HepG2 (cell line): ENCODE data around the gene ARHGEF39. TPM values are rescaled to one million over a fixed set of nuclear protein-coding genes. Genes with fewer than 3 reads are reported as not detected.

Source experiments
- ATAC-seq: fragments of 200-7000 bp; cut with Tn5 transposase; 3 replicates; pipeline ENCODE4 v1.9.1; 2020; ENCODE audit warnings: mild to moderate bottlenecking, moderate library complexity
- BruUV-seq: library from RNA; stranded (reverse); fragments of 400-500 nt; replicated peaks from 2 replicates; lab custom pipeline; 2021; lab: Mats Ljungman, UMichigan
- CTCF ChIA-PET: fragments of 300-600 bp; formaldehyde crosslinking; extraction: SDS; loops from one replicate; lab custom pipeline; 2021; ENCODE audit warnings: low total read pairs, inconsistent platforms, low intra/inter-chr PET ratio; lab: Yijun Ruan, JAX
- POLR2A ChIA-PET: fragments of 350-600 bp; sonication (Branson Sonifier 250); formaldehyde crosslinking; loops from one replicate; lab custom pipeline; 2020; ENCODE audit warnings: antibody characterized with exemption, inconsistent platforms; lab: Yijun Ruan, JAX
- DNase-seq: peaks from one replicate; pipeline ENCODE4 v3.0.0-alpha.2; 2015; ENCODE audit warnings: low spot score
- FAIRE-seq: peaks from 3 replicates; lab custom pipeline; 2011; peaks lifted over from hg19 to GRCh38; lab: Jason Lieb, UNC
- H2AFZ ChIP-seq: one replicate; pipeline ENCODE4 v1.6.1; 2011; ENCODE audit warnings: low read length, inconsistent platforms
- H3K27ac ChIP-seq: fragments of 300-600 bp; 3 replicates; pipeline ENCODE4 v1.8.0; 2011; ENCODE audit warnings: mixed run types, mild to moderate bottlenecking, mixed read lengths, low read length, inconsistent platforms; ENCODE audit not compliant: insufficient read depth; ENCODE audit errors: extremely low read length
- H3K27me3 ChIP-seq, 2 experiments: fragments of 200-600 bp in 1 of 2; 2 replicates in 1 of 2; 3 replicates in 1 of 2; pipeline versions ENCODE4 v1.6.0 to v1.8.0; 2011; ENCODE audit warnings: low read length in 2 of 2, mild to moderate bottlenecking in 2 of 2, moderate library complexity in 2 of 2, inconsistent platforms in 1 of 2; ENCODE audit not compliant: insufficient read depth in 2 of 2, control insufficient read depth in 1 of 2
- H3K36me3 ChIP-seq, 2 experiments: fragments of 200-600 bp in 1 of 2; replicated peaks in 1 of 2; 2 replicates in 1 of 2; 3 replicates in 1 of 2; pipeline versions ENCODE4 v1.5.1 to v1.8.0; 2011; ENCODE audit warnings: low read length in 2 of 2, inconsistent platforms in 1 of 2; ENCODE audit not compliant: insufficient read depth in 2 of 2, control insufficient read depth in 1 of 2
- H3K4me1 ChIP-seq: 2 replicates; pipeline ENCODE4 v1.5.1; 2012; ENCODE audit warnings: low read length, inconsistent platforms; ENCODE audit not compliant: insufficient read depth
- H3K4me2 ChIP-seq: 2 replicates; pipeline ENCODE4 v1.6.0; 2011; ENCODE audit warnings: low read depth, low read length, inconsistent platforms
- H3K4me3 ChIP-seq, 3 experiments: fragments of 200-600 bp in 1 of 3; sonication (generic), shearing (Covaris generic) in 1 of 3; replicated peaks in 1 of 3; 2 replicates each; pipeline ENCODE4 v1.5.1; 2011 to 2016; ENCODE audit warnings: low read length in 3 of 3, inconsistent platforms in 2 of 3, low read depth in 2 of 3, mild to moderate bottlenecking in 2 of 3, control low read depth in 1 of 3, mixed read lengths in 1 of 3; ENCODE audit not compliant: insufficient read depth in 1 of 3
- H3K79me2 ChIP-seq: one replicate; pipeline ENCODE4 v1.6.1; 2011; ENCODE audit warnings: low read length, inconsistent platforms; ENCODE audit not compliant: insufficient read depth
- H3K9ac ChIP-seq: 2 replicates; pipeline ENCODE4 v1.6.0; 2011; ENCODE audit warnings: mild to moderate bottlenecking, low read depth, low read length, inconsistent platforms; ENCODE audit not compliant: insufficient read depth
- H3K9me3 ChIP-seq: 2 replicates; pipeline ENCODE4 v1.5.1; 2012; ENCODE audit warnings: mild to moderate bottlenecking, low read length
- H4K20me1 ChIP-seq: 2 replicates; pipeline ENCODE4 v1.6.0; 2011; ENCODE audit warnings: inconsistent platforms, mild to moderate bottlenecking, low read length, moderate library complexity; ENCODE audit not compliant: insufficient read depth
- CREBL2 ChIP-seq: sonication (generic); formaldehyde crosslinking; IDR thresholded peaks from 2 replicates; pipeline ENCODE4 v1.8.1; 2023; ENCODE audit warnings: missing genetic modification reagents, mild to moderate bottlenecking, borderline replicate concordance
- HES4 ChIP-seq: sonication (generic); formaldehyde crosslinking; IDR thresholded peaks from 2 replicates; pipeline ENCODE4 v1.9.0; 2021; ENCODE audit warnings: mild to moderate bottlenecking, missing genetic modification reagents, borderline replicate concordance
- RFX3 ChIP-seq: IDR thresholded peaks from 2 replicates; pipeline ENCODE4 v1.6.1; 2016; ENCODE audit warnings: missing biosample characterization, missing genetic modification reagents
- SP2 ChIP-seq: sonication (generic); formaldehyde crosslinking; IDR thresholded peaks from 2 replicates; pipeline ENCODE4 v1.5.1; 2020; ENCODE audit warnings: mild to moderate bottlenecking, missing genetic modification reagents
- SRY ChIP-seq: sonication (generic); formaldehyde crosslinking; IDR thresholded peaks from 2 replicates; pipeline ENCODE4 v1.8.0; 2022; ENCODE audit warnings: mild to moderate bottlenecking, missing genetic modification reagents
- TCF7 ChIP-seq: sonication (generic); IDR thresholded peaks from 2 replicates; pipeline ENCODE4 v1.6.1; 2016; ENCODE audit warnings: antibody characterized with exemption, low read depth
- ZNF276 ChIP-seq: sonication (generic); formaldehyde crosslinking; IDR thresholded peaks from 2 replicates; pipeline ENCODE4 v1.4.0; 2020; ENCODE audit warnings: mild to moderate bottlenecking, low read depth, missing genetic modification reagents
- ZNF607 ChIP-seq: sonication (generic); formaldehyde crosslinking; IDR thresholded peaks from 2 replicates; pipeline ENCODE4 v1.5.1; 2020; ENCODE audit warnings: missing genetic modification reagents, mild to moderate bottlenecking, borderline replicate concordance
- ZNF777 ChIP-seq: sonication (generic); formaldehyde crosslinking; IDR thresholded peaks from 2 replicates; pipeline ENCODE4 v1.4.0; 2020; ENCODE audit warnings: missing genetic modification reagents
- WGBS: methylation state at CpG from one replicate; pipeline ENCODE4 v1.1.6; 2017; ENCODE audit warnings: low lambda C conversion rate; 5-methylcytosine and 5-hydroxymethylcytosine counted together
- in situ Hi-C: cut with HindIII; loops from 2 replicates; pipeline ENCODE4 v1.10.0; 2017; ENCODE audit warnings: low pct_unique_long_range_greater_than_20kb; ENCODE audit not compliant: extremely low pct_ligation_motif_present
- intact Hi-C: fragments of 100-400 bp; cut with micrococcal nuclease; formaldehyde crosslinking; loops from one replicate; pipeline ENCODE4 v1.10.0; 2022; ENCODE audit not compliant: unreplicated experiment
- polyA plus RNA-seq, 8 experiments: library from polyadenylated mRNA; depleted of rRNA in 3 of 8; stranded (reverse) in 7 of 8; unstranded in 1 of 8; fragments of >200 nt; fragmentation: Illumina TruSeq in 4 of 8; extraction: Trizol in 4 of 8; gene quantifications; 2 replicates each; pipeline versions ENCODE4 v1.2.1 to v1.2.3, GENCODE V29; 2011 to 2016; ENCODE audit warnings: low read depth in 4 of 8, missing spikeins in 1 of 8, mixed read lengths in 1 of 8; ENCODE audit not compliant: insufficient read depth in 1 of 8
- total RNA-seq, 5 experiments: library from RNA; depleted of rRNA; stranded (reverse); fragments of >200 nt; fragmentation: Illumina TruSeq; extraction: Trizol; gene quantifications; 2 replicates each; pipeline ENCODE4 v1.2.3, GENCODE V29; 2016; ENCODE audit warnings: low read depth in 1 of 5
- TF ChIP-seq, protein P1 (sequence below): sonication (generic); formaldehyde crosslinking; IDR thresholded peaks from 2 replicates; pipeline ENCODE4 v1.5.0; 2020; ENCODE audit warnings: mild to moderate bottlenecking, missing genetic modification reagents, borderline replicate concordance
- TF ChIP-seq, protein P2 (sequence below): sonication (generic); formaldehyde crosslinking; IDR thresholded peaks from 2 replicates; pipeline ENCODE4 v1.5.1; 2020; ENCODE audit warnings: mild to moderate bottlenecking, moderate library complexity, missing genetic modification reagents

ARHGEF39 gene
- total and polyA plus RNA-seq, 2 of the 13 experiments (the other 11 are each of a cell fraction or from before 2014, with no cell fraction given) = 11.2 to 12.3 TPM

DNA sequence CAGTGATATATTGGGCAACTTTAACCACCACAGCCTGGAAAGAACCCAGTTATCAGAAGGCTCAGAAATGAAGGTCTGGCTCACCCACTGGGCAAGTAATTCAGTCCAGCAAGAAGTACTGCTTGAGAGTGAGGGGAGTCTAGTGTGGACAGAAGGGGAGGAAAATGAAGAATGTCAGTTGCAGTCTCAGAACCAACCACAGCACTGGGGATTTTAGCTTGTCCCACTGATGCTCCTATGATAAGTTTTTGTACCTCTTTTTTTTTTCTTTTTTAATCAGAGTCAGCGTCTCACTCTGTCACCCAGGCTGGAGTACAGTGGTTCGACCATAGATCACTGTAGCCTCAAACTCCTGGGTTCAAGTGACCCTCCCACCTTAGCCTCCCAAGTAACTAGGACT, 37.4 kb downstream of the ARHGEF39 start:
- Histone ChIP-seq H2AFZ (no peak overlapping the region), H3K9me3 (no peaks in the 10 kb centered on the region), H3K4me2 (no peak overlapping the region), H3K36me3 (no peaks in the 10 kb centered on the region), H3K79me2 (no peaks in the 10 kb centered on the region), H3K9ac (no peak overlapping the region), H3K4me1 (no peaks in the 10 kb centered on the region), H3K4me3 (no peak overlapping the region), H3K27me3 (no peaks in the 10 kb centered on the region; a peak in 1 of 5 replicates), H3K27ac (no peak overlapping the region), H4K20me1 (no peaks in the 10 kb centered on the region)
- ChIA-PET POLR2A (no interaction called here), CTCF (no interaction called here)
- FAIRE-seq (no peak), ATAC-seq (no peak), DNase-seq (no peak)
- no TSS peak for BruUV-seq
- intact Hi-C loops = no loop called here
- WGBS = 0% methylated on average over 2 of the region's 2 CpGs
- in situ Hi-C loops = no loop called here
- TF ChIP-seq ZNF607 (CRISPR knock-in tag) = no peak
- TF ChIP-seq SRY (CRISPR knock-in tag) = no peak
- TF ChIP-seq SP2 (CRISPR knock-in tag) = no peak
- no peak for TF ChIP-seq CREBL2
- TF ChIP-seq ZNF276 = no peak
- no peak for TF ChIP-seq TCF7
- TF ChIP-seq ZNF777 (CRISPR knock-in tag) = no peak
- no peak for TF ChIP-seq HES4
- TF ChIP-seq, protein P1, sequence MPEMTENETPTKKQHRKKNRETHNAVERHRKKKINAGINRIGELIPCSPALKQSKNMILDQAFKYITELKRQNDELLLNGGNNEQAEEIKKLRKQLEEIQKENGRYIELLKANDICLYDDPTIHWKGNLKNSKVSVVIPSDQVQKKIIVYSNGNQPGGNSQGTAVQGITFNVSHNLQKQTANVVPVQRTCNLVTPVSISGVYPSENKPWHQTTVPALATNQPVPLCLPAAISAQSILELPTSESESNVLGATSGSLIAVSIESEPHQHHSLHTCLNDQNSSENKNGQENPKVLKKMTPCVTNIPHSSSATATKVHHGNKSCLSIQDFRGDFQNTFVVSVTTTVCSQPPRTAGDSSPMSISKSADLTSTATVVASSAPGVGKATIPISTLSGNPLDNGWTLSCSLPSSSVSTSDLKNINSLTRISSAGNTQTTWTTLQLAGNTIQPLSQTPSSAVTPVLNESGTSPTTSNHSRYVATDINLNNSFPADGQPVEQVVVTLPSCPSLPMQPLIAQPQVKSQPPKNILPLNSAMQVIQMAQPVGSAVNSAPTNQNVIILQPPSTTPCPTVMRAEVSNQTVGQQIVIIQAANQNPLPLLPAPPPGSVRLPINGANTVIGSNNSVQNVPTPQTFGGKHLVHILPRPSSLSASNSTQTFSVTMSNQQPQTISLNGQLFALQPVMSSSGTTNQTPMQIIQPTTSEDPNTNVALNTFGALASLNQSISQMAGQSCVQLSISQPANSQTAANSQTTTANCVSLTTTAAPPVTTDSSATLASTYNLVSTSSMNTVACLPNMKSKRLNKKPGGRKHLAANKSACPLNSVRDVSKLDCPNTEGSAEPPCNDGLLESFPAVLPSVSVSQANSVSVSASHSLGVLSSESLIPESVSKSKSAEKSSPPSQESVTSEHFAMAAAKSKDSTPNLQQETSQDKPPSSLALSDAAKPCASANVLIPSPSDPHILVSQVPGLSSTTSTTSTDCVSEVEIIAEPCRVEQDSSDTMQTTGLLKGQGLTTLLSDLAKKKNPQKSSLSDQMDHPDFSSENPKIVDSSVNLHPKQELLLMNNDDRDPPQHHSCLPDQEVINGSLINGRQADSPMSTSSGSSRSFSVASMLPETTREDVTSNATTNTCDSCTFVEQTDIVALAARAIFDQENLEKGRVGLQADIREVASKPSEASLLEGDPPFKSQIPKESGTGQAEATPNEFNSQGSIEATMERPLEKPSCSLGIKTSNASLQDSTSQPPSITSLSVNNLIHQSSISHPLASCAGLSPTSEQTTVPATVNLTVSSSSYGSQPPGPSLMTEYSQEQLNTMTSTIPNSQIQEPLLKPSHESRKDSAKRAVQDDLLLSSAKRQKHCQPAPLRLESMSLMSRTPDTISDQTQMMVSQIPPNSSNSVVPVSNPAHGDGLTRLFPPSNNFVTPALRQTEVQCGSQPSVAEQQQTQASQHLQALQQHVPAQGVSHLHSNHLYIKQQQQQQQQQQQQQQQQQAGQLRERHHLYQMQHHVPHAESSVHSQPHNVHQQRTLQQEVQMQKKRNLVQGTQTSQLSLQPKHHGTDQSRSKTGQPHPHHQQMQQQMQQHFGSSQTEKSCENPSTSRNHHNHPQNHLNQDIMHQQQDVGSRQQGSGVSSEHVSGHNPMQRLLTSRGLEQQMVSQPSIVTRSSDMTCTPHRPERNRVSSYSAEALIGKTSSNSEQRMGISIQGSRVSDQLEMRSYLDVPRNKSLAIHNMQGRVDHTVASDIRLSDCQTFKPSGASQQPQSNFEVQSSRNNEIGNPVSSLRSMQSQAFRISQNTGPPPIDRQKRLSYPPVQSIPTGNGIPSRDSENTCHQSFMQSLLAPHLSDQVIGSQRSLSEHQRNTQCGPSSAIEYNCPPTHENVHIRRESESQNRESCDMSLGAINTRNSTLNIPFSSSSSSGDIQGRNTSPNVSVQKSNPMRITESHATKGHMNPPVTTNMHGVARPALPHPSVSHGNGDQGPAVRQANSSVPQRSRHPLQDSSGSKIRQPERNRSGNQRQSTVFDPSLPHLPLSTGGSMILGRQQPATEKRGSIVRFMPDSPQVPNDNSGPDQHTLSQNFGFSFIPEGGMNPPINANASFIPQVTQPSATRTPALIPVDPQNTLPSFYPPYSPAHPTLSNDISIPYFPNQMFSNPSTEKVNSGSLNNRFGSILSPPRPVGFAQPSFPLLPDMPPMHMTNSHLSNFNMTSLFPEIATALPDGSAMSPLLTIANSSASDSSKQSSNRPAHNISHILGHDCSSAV (CRISPR knock-in tag) = no peak
- TF ChIP-seq, protein P2, sequence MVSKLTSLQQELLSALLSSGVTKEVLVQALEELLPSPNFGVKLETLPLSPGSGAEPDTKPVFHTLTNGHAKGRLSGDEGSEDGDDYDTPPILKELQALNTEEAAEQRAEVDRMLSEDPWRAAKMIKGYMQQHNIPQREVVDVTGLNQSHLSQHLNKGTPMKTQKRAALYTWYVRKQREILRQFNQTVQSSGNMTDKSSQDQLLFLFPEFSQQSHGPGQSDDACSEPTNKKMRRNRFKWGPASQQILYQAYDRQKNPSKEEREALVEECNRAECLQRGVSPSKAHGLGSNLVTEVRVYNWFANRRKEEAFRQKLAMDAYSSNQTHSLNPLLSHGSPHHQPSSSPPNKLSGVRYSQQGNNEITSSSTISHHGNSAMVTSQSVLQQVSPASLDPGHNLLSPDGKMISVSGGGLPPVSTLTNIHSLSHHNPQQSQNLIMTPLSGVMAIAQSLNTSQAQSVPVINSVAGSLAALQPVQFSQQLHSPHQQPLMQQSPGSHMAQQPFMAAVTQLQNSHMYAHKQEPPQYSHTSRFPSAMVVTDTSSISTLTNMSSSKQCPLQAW (CRISPR knock-in tag) = no peak
- no peak for TF ChIP-seq RFX3 (CRISPR knock-in tag)
